K562 (cell line): ENCODE results near the gene AGRP. TPM values are rescaled to one million over a fixed set of nuclear protein-coding genes. Genes with fewer than 3 reads are reported as not detected.

ENCODE experiments used
- ATAC-seq: fragments of 200-7000 bp; cut with Tn5 transposase; 3 replicates; pipeline ENCODE4 v1.9.1; 2020; ENCODE audit warnings: moderate library complexity
- BruUV-seq: library from RNA; stranded (reverse); fragments of 400-500 nt; replicated peaks from 2 replicates; lab custom pipeline; 2021; lab: Mats Ljungman, UMichigan
- CTCF ChIA-PET: fragments of 300-600 bp; formaldehyde crosslinking; extraction: SDS; loops from one replicate; lab custom pipeline; 2021; ENCODE audit warnings: low intra/inter-chr PET ratio; lab: Yijun Ruan, JAX
- POLR2A ChIA-PET: fragments of 300-600, 350-650 bp; sonication (Branson Sonifier 250); formaldehyde crosslinking; extraction: SDS; loops from one replicate; lab custom pipeline; 2021; ENCODE audit warnings: antibody characterized with exemption, inconsistent platforms; lab: Yijun Ruan, JAX
- DNase-seq, 4 experiments: peaks; one replicate each; pipeline versions ENCODE4 v3.0.0 to v3.0.0-alpha.2; 2011 to 2018; ENCODE audit warnings: low spot score in 3 of 4, mixed read lengths in 3 of 4; ENCODE audit errors: extremely low read depth in 1 of 4
- FAIRE-seq: peaks from 2 replicates; lab custom pipeline; 2011; peaks lifted over from hg19 to GRCh38; lab: Jason Lieb, UNC
- H2AFZ ChIP-seq: 2 replicates; pipeline ENCODE4 v1.6.0; 2011; ENCODE audit warnings: low read depth, low read length, control low read depth, inconsistent platforms
- H3K27ac ChIP-seq: fragments of 200-600 bp; 3 replicates; pipeline ENCODE4 v1.8.0; 2011; ENCODE audit warnings: low read depth, mild to moderate bottlenecking, control low read depth, inconsistent platforms, low read length, moderate library complexity, mixed read lengths; ENCODE audit errors: extremely low read depth
- H3K27me3 ChIP-seq, 2 experiments: fragments of 300-600 bp in 1 of 2; 2 replicates in 1 of 2; 3 replicates in 1 of 2; pipeline versions ENCODE4 v1.6.0 to v1.8.0; 2011; ENCODE audit warnings: inconsistent platforms in 2 of 2, low read length in 2 of 2, mild to moderate bottlenecking in 1 of 2, mixed read lengths in 1 of 2, moderate library complexity in 1 of 2; ENCODE audit not compliant: control insufficient read depth in 2 of 2, insufficient read depth in 2 of 2
- H3K36me3 ChIP-seq: fragments of 300-600 bp; 3 replicates; pipeline ENCODE4 v1.8.0; 2011; ENCODE audit warnings: mild to moderate bottlenecking, low read length, inconsistent platforms; ENCODE audit not compliant: control insufficient read depth, insufficient read depth
- H3K4me1 ChIP-seq, 2 experiments: fragments of 200-600 bp in 1 of 2; replicated peaks in 1 of 2; 2 replicates in 1 of 2; 3 replicates in 1 of 2; pipeline versions ENCODE4 v1.5.1 to v1.8.0; 2011; ENCODE audit warnings: inconsistent platforms in 2 of 2, low read length in 2 of 2, mild to moderate bottlenecking in 1 of 2, mixed read lengths in 1 of 2, moderate library complexity in 1 of 2; ENCODE audit not compliant: control insufficient read depth in 2 of 2, insufficient read depth in 2 of 2
- H3K4me2 ChIP-seq: 2 replicates; pipeline ENCODE4 v1.6.1; 2011; ENCODE audit warnings: low read length, control low read depth, inconsistent platforms, mixed read lengths; ENCODE audit not compliant: insufficient read depth
- H3K4me3 ChIP-seq: fragments of 200-600 bp; sonication (generic), shearing (Covaris generic); 2 replicates; pipeline ENCODE4 v1.5.1; 2016; ENCODE audit warnings: control low read depth, inconsistent platforms
- H3K79me2 ChIP-seq: fragments of 200-600 bp; 3 replicates; pipeline ENCODE4 v1.8.0; 2011; ENCODE audit warnings: low read length, inconsistent platforms; ENCODE audit not compliant: control insufficient read depth, insufficient read depth
- H3K9ac ChIP-seq, 2 experiments: 2 replicates each; pipeline versions ENCODE4 v1.6.0 to v1.6.1; 2011; ENCODE audit warnings: low read depth in 2 of 2, low read length in 2 of 2, control low read depth in 1 of 2, inconsistent platforms in 1 of 2, mild to moderate bottlenecking in 1 of 2, mixed read lengths in 1 of 2; ENCODE audit not compliant: insufficient read depth in 1 of 2
- H3K9me1 ChIP-seq: one replicate; pipeline ENCODE4 v1.6.0; 2011; ENCODE audit warnings: inconsistent platforms, mild to moderate bottlenecking, low read length, moderate library complexity; ENCODE audit not compliant: control insufficient read depth, insufficient read depth
- H3K9me3 ChIP-seq: replicated peaks from 2 replicates; pipeline ENCODE4 v1.5.1; 2011; ENCODE audit warnings: low read depth, low read length, inconsistent platforms; ENCODE audit not compliant: control insufficient read depth, insufficient read depth
- H4K20me1 ChIP-seq: replicated peaks from 2 replicates; pipeline ENCODE4 v1.6.1; 2011; ENCODE audit warnings: low read length, inconsistent platforms, mixed read lengths; ENCODE audit not compliant: control insufficient read depth, insufficient read depth
- CSDE1 ChIP-seq, 2 experiments: fragments of 450-650 bp; IDR thresholded peaks; 2 replicates each; pipeline ENCODE4 v1.6.1; 2016; ENCODE audit warnings: mild to moderate bottlenecking in 1 of 2
- WGBS: fragments of 100-300 bp; shearing (Covaris generic); methylation state at CpG from one replicate; pipeline ENCODE4 v1.1.6; 2016; ENCODE audit warnings: low coverage, mixed read lengths; ENCODE audit not compliant: insufficient coverage; ENCODE audit errors: missing lambda C conversion rate; 5-methylcytosine and 5-hydroxymethylcytosine counted together
- in situ Hi-C: fragments of 300-500 bp; cut with MboI; formaldehyde crosslinking; loops from 4 replicates; pipeline ENCODE4 v1.15.0; 2018; ENCODE audit warnings: inconsistent platforms, mixed read lengths
- intact Hi-C: fragments of 100-400 bp; cut with micrococcal nuclease; formaldehyde crosslinking; loops from 2 replicates; pipeline ENCODE4 v1.14.2; 2022
- polyA plus RNA-seq, 8 experiments: library from polyadenylated mRNA; depleted of rRNA in 4 of 8; stranded (reverse) in 5 of 8; unstranded in 3 of 8; fragments of >200 nt; fragmentation: Nextera tagmentation in 2 of 8; fragmentation: Illumina TruSeq in 1 of 8; extraction: Ambion mirVana in 2 of 8; extraction: Trizol in 1 of 8; gene quantifications; 2 replicates each; pipeline versions ENCODE4 v1.2.1 to v1.2.3, GENCODE V29; 2011 to 2014; ENCODE audit warnings: inconsistent platforms in 1 of 8, missing spikeins in 1 of 8
- total RNA-seq, 7 experiments: library from RNA; depleted of rRNA in 6 of 7; stranded (reverse); fragments of >200 nt in 6 of 7; fragmentation: Illumina TruSeq in 2 of 7; extraction: Trizol in 2 of 7; gene quantifications; 2 replicates each; pipeline versions ENCODE4 v1.2.1 to v1.2.3, GENCODE V29; 2011 to 2021; ENCODE audit warnings: low replicate concordance in 1 of 7
- TF ChIP-seq, protein P1 (sequence below), 3 experiments: IDR thresholded peaks in 2 of 3; conservative IDR thresholded peaks in 1 of 3; 2 replicates each; pipeline ENCODE4 v1.5.1; 2011 to 2012; ENCODE audit warnings: low read length in 3 of 3, mild to moderate bottlenecking in 3 of 3, control low read depth in 2 of 3, improper control_type of control experiment in 1 of 3, inconsistent platforms in 1 of 3, low read depth in 1 of 3, mixed read lengths in 1 of 3, moderate library complexity in 1 of 3; ENCODE audit not compliant: insufficient read depth in 2 of 3

AGRP gene
- total and polyA plus RNA-seq, 9 of the 15 experiments (the other 6 are each of a cell fraction or from before 2014, with no cell fraction given) = not detected

DNA sequence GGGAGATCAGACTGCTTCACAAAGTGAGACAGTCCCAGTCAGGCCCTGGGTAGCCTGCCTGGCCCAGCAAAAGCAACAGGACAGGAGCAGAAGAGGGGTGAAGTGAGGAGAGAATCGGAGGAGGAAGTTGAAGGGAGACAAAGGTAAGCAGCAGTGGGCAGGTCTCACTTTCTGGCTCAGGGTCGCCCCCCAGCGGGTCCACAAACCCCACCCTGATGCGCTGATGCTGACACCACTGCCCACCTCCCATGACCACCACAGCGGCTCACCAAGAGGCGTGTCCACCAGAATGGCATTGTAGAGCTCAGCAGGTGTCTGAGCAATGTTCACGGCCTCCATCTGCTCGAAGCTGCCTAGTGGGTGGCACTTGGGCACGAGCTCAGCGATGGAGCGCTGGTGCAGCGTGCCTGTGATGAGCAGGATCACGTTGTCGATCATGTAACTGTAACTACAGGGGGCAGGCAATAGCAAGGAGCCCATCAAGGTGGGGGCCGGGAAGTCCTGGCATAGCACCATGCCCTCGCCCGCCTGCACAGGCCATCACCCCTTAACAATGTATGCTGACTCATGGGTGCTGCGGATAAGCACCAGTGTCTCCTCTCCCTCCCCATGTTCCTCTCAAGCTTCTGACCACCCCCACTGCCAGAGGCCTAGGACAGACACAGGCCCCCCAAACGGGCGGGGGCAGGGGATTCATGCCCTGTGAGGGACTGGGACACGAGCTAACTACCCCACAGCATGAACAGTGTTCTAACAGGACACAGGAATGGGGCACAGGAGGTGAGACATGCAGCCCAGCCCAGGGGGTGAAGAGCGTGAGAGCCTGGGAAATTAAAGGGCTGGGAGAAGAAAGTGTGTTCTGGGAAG lies 38.9 kb downstream of the AGRP start:
- CTCF ChIA-PET = no interaction called here
- FAIRE-seq = peak; percentile 6
- in situ Hi-C loops = no loop called here

More for the DNA sequence above, 38.9 kb downstream of the AGRP start:
- H3K27ac ChIP-seq = no peak overlapping the region
- peak overlapping the region in 1 of 2 experiments; percentile 40; a peak in 2 of 4 replicates for H3K9ac ChIP-seq
- ATAC-seq (no peak), DNase-seq (no peak)
- no peaks in the 10 kb centered on the region for H3K9me3 ChIP-seq
- peaks cover 20% of the 10 kb centered on the region for H4K20me1 ChIP-seq
- TF ChIP-seq CSDE1 (IDR thresholded peaks at IDR 0.05) = no peak
- TF ChIP-seq, protein P1, sequence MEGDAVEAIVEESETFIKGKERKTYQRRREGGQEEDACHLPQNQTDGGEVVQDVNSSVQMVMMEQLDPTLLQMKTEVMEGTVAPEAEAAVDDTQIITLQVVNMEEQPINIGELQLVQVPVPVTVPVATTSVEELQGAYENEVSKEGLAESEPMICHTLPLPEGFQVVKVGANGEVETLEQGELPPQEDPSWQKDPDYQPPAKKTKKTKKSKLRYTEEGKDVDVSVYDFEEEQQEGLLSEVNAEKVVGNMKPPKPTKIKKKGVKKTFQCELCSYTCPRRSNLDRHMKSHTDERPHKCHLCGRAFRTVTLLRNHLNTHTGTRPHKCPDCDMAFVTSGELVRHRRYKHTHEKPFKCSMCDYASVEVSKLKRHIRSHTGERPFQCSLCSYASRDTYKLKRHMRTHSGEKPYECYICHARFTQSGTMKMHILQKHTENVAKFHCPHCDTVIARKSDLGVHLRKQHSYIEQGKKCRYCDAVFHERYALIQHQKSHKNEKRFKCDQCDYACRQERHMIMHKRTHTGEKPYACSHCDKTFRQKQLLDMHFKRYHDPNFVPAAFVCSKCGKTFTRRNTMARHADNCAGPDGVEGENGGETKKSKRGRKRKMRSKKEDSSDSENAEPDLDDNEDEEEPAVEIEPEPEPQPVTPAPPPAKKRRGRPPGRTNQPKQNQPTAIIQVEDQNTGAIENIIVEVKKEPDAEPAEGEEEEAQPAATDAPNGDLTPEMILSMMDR (IDR thresholded peaks at IDR 0.05 in 2 of 3, conservative IDR thresholded peaks at IDR 0.05 in 1 of 3; ENCODE audit: insufficient read depth in 2 of 3, low read depth in 1 of 3, low read length in 3 of 3) = peak in 1 of 3 experiments; percentile 1; a peak in 1 of 6 replicates
- H3K79me2 ChIP-seq = no peaks in the 10 kb centered on the region
- BruUV-seq = no TSS peak
- no peaks in the 10 kb centered on the region for H3K9me1 ChIP-seq
- POLR2A ChIA-PET = interaction anchor here (0.6 to 0.8 kb wide), 3 partner anchors 9 to 248 kb away, joined by 3 read pairs; no protein-coding TSS in a partner anchor
- no peak overlapping the region for H2AFZ ChIP-seq
- H3K27me3 ChIP-seq = no peaks in the 10 kb centered on the region
- no peak overlapping the region for H3K4me2 ChIP-seq
- H3K4me1 ChIP-seq = peaks cover 0 to 37% of the 10 kb centered on the region in 2 experiments; a peak in 2 of 5 replicates
- WGBS = 83% methylated on average over 22 of the region's 22 CpGs
- H3K36me3 ChIP-seq = peaks cover 54% of the 10 kb centered on the region; the same call in 2 of the 3 replicates
- no peak overlapping the region for H3K4me3 ChIP-seq
- intact Hi-C loops = no loop called here
